GM18517 (cell line): Measurements from ENCODE around the gene CD82.
A peak's percentile ranks its signal among the peaks of the same experiment; 100 is the strongest.

Experiments
- ATAC-seq: cut with Tn5 transposase; IDR thresholded peaks from one replicate; pipeline ENCODE4 v1.9.1; 2021; ENCODE audit warnings: mild to moderate bottlenecking, moderate library complexity; ENCODE audit not compliant: unreplicated experiment

The CD82 gene

DNA sequence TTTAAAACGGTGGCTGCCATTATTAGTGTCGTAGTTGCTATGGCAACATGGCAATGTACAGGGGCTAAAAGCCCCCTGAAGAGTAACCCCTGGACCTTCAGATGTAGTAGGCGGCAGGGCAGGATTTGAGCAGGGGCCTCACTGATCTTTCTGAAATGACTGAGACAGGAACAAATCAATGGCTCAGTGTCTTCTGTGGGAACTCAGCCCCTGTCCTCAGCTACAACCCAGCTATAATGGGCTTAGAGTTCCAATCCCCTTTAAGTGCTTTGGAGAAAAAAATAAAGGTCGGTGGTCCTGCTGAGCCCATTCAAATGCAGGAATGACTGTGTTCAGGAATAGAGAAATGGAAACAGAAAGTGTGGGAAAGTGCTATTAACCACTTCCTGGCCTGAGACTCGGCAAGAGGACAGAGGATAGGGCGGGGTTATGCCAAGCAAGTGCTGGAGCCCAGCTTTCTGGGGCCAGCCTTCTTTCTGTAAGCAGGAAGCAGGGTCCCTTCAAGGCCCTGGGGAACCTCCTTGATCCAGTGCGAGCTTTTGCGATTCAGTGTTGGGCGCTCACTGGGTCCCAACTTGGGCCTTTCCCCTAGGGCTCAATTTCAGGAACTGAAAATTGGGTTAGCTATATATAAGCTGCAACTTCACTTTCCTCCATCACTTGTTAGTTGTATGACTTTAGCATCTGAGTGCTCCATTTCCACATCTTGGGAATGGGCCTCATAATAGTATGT lies 6.1 kb upstream of the CD82 start:
- ATAC-seq: peak; percentile 69

- peak; percentile 1 for ATAC-seq
Observed at GRCh38 chr11:44559940-44560300, 5.5 kb upstream of the CD82 start.

GRCh38 chr11:44561275-44561805 lies 4.1 kb upstream of the CD82 start:
- ATAC-seq: no peak

GRCh38 chr11:44561964-44562734 lies 3.3 kb upstream of the CD82 start:
- no peak for ATAC-seq

DNA sequence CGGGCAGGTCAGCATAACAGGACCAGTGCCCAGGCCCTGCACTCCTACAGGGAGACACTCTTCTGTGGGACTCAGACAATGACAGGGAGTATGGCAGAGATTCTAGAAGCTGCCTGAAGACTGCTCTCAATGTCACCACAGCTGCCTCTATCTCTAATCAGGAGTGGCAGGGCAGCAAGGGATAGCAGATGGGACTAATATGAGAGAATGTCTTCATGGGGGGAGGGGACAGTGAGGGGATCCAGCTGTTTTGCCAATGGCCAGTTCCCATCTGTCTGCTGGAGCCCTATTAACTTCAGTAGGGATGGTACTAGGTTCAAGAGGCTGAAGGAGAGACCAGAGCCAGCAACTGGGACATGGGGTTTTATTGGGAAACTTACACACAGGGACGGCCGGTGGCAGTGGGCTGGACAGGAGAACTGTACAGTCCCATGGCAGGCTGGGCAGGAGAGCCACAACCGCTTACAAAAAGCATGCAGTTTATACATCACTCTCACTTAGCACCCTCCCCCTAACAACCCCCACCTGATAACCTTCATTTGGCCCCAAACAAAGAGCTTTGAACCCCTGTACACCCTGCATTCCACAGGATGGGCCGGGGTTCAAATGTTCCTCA lies 2.5 kb upstream of the CD82 start:
- no peak for ATAC-seq

DNA sequence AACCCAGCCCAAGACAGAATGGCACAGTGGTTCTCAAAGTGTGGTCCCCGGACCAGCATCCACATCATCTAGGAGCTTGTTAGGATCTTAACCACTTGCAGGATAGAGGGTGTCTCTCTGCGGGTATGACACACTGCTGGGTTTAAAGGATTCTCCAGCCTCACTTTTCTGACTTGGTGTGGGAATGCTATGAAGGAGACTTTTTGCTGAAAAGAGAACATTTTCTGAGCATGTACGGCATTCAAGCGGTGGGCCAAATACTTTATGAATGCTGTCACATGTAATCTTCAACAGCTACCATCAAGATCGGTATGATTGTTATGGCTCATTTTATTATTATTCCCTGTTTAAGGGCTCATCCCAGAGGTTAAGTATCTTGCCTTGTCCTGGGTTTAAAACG lies 1.8 kb upstream of the CD82 start:
- ATAC-seq: no peak

- no peak for ATAC-seq
Observed at GRCh38 chr11:44564166-44564565, 1.3 kb upstream of the CD82 start.

- ATAC-seq: peak; percentile 29
Observed at GRCh38 chr11:44564670-44565210, 723 bp upstream of the CD82 start.

- ATAC-seq: no peak
Observed at GRCh38 chr11:44565953-44566949, 788 bp downstream of the CD82 start.

- ATAC-seq: no peak
Observed at GRCh38 chr11:44566952-44567875, 1.8 kb downstream of the CD82 start.

DNA sequence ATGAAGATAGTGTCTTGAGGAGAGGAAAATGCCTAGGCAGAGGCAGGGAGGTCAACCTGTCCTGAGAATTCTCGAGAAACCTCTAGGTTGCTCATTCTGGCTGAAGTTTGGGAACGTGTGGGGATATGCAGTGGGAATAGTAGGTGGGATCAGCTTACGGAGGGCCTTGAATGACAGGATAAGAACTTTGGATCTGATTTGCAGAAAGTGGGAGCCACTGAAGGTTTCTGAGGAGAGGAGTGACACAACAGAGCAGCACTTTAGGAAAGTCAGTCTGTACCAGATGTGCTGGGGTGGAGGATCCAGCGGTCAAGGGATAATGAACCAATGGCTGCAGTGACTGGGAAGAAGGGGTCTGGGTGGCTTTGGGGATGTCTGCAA lies 2.4 kb downstream of the CD82 start:
- ATAC-seq: no peak

DNA sequence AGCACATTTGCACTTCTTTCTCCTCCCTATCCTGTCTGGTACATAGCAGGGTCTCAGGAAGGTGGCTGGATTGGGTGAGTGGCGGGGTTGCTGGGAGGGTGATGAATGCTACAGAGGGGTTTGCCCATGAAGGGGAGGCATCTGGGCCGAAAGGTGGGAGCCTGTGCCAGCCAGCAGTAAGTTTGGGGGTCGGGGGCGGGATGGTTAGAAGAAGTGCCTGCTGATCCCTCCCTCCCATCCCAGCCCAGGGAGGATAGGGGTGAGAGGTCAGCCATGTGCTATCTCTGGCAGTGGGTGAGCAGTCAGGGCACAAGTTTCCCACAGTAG lies 2.8 kb downstream of the CD82 start:
- ATAC-seq: no peak

DNA sequence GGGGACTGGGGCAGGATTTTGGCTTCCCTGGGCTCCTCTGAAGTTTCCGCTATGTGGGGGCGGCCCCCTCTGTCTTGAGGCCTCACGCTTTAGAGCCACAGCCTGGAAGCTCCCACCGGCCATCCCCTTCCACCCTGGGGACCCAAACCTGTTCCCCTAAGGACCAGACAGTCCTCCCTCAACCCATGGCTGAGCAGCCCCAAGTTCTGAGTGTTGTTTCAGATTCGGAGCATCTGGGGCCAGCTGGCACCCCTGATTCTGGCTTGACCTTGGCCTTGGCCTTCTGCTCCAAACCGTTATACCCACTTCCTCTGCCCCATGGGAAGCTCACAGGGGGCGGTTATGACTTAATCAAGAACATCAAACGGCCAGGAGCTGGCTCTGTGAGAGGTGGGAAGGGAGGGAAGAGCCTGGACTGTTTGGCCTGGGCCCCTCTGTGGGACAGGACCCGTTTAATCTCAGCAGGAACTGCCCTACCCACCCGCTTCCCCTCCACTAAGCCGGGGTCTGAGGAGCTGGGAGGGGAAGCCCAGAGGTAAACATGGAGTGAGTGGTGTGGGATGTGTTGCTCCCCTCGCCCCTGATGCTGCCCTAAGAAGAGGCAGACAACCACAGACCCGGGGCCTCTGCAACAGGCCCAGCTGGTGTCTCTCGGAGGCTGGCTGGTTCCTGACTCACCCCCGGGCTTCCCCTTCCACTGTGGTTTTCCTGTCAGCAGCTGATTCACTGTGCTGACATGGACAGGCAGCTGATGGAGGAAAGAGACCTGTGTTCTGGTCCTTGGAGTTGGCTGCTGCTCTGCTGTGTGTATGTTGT lies 3.4 kb downstream of the CD82 start:
- ATAC-seq: peak; percentile 40

DNA sequence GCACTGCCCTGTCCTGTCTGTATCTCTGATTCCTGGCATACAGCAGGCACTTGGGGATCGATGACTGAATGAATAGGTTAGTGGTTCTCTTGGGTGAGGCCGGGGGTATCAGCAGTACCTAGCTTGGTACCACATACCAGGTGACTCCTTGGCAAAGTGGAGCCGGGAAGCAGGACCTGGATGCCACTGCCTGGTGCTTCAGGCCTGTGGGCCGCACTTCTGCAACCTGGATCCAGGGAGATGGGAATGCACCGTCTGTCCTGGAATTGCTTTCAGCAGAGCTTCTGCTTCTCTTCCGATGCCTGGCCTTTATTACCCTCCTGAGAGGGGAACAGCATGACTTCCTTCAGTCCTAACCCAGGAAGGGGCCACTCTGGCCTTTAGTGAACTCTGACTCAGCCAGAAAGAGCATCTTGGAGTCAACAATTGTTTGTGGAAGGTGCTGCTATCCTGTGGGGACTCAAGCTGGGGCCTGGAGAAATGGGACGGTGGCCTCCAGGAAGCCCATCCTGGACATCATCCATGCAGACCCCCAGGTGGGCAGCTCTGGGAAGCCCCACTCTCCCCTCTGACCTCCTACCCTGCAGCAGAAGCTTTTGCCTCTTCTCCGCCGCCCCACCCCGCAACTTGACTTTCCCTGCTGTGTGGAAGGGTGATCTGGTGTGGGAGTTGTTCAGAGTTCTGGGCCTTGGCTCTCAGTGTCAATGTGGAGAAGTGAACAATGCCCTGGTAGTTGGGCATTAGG lies 5.1 kb downstream of the CD82 start:
- no peak for ATAC-seq

- no peak for ATAC-seq
Observed at GRCh38 chr11:44571871-44572270, 6.4 kb downstream of the CD82 start.

GRCh38 chr11:44572436-44572835 lies 7.0 kb downstream of the CD82 start:
- no peak for ATAC-seq

DNA sequence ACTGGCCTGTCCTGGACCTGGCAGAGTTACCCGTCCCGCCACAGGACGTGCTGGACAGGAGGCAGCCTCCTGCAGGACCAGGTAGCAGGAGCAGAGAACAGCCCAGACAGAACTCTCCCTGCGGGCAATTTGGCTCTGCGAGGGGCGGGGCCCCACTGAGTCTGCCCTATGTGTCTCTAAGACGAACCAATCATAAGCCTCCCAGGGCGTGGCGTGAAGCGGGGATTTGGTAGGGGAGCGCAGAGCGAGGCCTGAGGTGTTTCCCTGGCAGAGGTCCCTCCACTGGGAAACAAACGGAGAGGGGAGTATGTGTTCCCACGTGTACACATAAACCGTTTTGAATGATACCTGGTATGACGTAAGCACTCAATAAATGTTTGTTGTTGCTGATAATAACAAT lies 7.4 kb downstream of the CD82 start:
- no peak for ATAC-seq

DNA sequence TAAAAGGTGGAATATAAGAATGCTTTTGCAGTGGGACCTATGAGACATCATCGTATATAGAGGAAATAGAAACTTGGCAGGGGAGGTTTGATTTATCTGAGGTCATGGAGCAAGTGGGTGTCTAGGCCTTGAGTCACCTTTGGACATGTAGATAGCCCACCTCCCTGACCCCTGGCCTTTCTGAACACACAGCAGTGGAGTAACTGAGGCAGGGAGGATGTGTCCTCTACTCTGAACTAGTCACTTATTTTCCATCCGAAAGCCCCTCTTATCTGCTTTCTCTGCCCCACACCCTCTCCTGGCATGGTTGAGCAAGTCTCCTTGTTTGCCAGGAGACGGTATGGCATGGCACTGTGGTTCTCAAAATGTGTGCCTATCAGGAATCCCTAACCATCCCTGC lies 7.9 kb downstream of the CD82 start:
- no peak for ATAC-seq
